GM18508 (cell line): ENCODE data around the gene KLHL6.
"Not testable (repeated sequence)": the region's sequence is repeated elsewhere in the genome, so short reads cannot be mapped to it uniquely, and the experiment has no call there.

Experiments
- ATAC-seq: cut with Tn5 transposase; IDR thresholded peaks from one replicate; pipeline ENCODE4 v1.9.1; 2021; ENCODE audit warnings: moderate number of reproducible peaks; ENCODE audit not compliant: insufficient read depth, unreplicated experiment

KLHL6 gene

GRCh38 chr3:183511286-183512131 is 44.0 kb downstream of the KLHL6 start:
- not testable (repeated sequence) for ATAC-seq

GRCh38 chr3:183508821-183509220 is 46.7 kb downstream of the KLHL6 start:
- ATAC-seq, result no peak

DNA sequence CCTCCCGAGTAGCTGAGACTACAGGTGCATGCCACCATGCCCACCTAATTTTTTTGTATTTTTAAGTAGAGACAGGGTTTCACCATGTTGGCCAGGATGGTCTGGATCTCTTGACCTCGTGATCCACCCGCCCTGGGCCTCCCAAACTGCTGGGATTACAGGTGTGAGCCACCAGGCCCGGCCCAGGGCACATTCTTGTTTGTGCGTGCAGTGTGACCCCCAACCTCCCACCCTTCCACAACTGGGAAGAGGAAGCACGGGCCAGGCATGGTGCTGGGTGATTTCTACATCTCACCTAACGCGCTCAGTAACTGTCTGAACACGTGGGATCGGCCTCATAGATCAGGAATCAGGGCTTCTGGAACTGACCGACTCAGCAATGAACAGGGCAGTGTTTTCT is 48.0 kb downstream of the KLHL6 start:
- ATAC-seq, result no peak

GRCh38 chr3:183506674-183507320 is 48.7 kb downstream of the KLHL6 start:
- no peak for ATAC-seq

DNA sequence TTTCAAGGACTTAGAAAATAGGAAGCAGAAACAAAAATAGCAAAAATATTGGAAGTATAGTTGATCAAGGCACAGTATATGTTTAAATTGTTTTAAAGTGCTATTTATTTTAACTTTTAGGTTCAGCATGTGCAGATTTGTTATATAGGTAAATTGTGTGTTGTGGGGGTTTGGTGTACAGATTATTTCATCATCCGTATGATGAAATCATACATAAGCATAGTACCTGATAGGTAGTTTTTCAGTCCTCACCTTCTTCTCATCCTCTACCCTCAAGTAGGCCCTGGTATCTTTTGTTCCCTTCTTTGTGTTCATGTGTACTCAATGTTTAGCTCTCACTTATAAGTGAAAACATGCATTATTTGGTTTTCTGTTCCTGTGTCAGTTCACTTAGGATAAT is 50.9 kb downstream of the KLHL6 start:
- no peak for ATAC-seq

- no peak for ATAC-seq
Measured at GRCh38 chr3:183503746-183504145, 51.8 kb downstream of the KLHL6 start.

DNA sequence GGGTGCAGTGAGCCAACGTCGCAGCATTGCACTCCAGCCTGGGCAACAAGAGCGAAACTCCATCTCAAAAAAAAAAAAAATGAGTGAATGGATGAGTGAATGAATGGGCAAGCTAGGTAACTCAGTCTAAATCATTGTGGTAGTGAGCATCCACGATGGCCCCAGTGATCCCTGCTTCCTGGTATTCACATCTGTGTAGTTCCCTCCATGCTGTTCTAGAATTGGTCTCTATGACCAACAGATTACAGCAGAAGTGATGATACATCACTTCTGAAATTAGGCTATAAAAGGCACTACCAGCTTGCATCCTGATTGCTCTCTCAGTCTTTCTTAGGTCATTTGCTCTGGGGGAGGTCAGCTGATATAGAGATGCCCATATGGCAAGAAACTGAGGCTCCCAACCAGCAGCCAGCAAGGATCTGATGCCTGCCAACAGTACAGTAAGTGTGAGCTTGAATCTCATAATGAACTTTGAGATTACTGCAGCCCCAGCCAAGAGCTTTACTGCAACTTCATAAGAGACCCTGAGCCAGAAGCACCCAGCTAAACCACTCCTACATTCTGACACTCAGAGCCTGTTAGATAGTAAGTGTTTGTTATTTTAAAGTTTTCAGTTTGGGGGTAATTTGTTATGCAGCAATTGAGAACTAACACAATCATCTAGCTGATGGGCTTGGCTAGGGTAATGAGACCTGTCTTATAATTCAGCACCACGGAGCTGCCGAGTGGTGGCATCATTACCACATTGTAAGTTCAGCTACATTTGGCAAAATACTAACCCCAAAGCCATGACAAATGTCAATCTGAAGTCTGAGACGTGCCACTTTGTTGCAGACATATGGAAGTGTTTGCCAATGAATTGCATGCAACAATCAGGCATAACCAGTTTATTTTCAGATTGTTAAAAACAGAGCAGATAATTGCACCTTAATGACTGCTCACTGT is 53.0 kb downstream of the KLHL6 start:
- no peak for ATAC-seq

DNA sequence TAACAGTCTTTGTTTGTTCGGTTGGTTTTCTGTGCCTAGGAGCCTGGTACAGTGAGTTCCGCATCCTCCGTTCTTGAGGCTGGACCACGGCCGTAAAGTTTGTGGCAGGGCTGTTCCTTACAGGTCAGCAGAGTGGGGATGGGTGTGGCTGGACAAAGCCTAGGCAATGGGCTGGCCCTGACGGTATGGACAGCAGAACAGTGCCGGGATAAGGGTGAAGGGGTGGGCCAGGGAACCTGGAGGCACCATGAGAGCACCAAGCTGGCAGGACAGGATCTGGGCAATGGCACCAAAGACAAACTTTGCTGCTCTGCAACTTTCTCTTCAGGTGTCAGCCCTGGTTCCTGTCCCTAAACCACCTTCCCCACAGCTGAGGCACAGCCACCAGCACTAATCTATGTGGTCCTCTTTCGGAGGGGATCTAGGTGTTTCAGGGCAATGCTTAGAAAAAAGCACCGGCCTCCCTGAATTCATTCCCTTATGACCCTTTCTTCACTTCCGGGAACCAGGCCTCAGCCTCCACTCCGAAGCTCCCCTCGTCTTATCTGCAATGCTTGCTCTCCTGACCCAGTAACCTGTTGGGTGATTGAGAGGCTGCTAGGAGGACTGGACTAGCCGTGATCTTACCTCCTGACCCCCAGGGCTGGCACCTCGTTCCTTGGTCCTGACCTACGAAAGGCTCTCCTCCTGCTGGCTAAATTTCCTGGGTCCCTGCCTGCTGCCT is 54.4 kb downstream of the KLHL6 start:
- no peak for ATAC-seq

DNA sequence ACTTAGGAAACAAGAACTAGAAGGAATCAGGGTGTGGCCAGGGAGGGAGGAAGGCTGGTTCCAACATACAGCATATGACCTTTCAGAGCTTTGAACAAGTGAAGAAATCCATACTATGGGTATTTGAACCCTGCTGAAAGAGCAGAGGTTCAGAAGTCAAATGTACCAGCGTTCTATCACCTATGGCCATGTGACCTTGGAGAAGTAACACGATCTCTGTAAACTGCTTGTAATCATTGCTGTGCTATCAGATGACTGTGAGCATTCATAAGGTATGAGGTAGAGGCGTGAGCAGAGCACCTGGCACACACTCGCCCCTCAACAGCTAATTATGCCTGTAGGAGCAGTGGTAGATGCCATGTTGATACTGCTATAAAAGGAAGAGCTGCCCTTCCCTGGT is 55.2 kb downstream of the KLHL6 start:
- ATAC-seq, result no peak

DNA sequence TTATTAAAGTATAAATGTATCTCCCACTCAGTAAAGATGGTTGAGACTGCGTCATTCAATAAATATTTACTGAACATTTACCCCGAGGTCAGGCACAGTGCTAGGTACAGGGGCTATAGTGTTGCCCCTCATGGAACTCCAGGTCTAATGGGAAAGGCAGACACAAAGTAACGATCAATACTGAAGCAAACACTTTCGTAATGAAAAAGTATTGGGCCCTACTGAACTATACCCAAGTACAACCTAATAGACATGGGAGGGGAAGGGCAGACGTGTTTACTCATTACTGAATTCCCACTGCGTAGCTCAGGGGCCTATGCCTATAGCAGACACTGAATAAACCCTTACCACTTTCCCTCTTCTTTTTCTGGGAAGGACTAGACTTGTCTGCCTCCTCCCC is 56.9 kb downstream of the KLHL6 start:
- ATAC-seq, result no peak

GRCh38 chr3:183497313-183497712 is 58.2 kb downstream of the KLHL6 start:
- no peak for ATAC-seq

GRCh38 chr3:183496311-183496710 is 59.2 kb downstream of the KLHL6 start:
- no peak for ATAC-seq

- no peak for ATAC-seq
Measured at GRCh38 chr3:183494341-183494740, 61.2 kb downstream of the KLHL6 start.

- ATAC-seq, result no peak
Measured at GRCh38 chr3:183493296-183494045, 62.0 kb downstream of the KLHL6 start.

DNA sequence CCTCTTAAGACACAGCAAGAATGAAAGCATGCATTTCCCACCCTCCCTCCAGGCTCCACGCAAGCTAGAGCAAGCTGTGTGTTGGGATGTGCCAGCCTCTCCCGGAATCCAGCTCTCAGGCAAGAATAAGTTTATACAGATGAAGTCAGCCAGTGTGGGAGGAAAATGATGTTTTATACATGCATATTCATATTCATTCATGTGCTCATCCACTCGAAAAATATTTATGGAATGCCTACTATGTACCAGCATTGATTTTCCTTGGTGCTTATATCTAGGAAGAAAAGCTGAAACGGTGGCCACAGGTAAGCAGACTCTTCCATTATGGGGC is 62.7 kb downstream of the KLHL6 start:
- ATAC-seq, result no peak

DNA sequence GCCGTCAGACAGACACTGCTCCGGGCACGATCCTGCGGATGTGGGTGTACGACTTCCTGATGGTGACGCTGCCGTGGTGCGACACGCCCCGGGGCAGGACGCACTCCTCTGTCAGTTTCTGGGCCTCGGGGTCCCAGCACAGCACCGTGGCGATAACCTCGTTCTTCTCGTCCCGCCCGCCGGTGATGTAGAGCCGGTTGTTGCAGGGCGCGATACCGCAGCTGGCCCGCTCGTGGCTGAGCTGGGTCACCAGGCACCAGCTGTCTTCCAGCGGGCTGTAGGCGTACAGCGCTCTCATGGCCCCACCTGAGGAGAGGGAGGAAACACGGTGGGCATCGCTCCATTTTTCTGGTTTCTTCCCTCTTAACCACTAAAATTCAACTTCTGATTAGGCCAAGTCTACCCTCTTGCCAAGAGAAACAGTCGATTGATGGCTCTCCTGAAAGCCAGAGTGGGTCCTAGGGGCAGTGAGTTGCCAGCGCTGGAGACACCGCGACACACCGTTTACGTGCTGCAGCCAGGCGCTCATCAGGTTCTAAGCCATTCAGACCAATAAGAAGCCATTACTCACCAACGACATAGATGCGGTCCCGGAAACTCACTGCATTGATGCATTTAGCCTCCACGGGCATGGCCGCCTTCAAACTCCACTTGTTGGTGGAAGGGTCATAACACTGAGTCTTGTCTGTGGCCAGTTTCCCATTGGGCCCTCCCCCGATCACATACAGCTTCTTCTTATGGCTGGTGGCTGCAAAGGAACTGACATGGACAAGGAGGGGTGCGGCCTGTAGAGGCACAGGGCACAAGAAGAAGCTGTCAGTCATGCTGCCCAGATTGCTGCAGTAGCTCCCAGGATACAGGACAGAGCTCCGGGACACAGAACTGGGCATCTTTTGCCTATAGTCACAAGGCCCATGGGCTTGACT is 63.3 kb downstream of the KLHL6 start:
- ATAC-seq, result no peak

DNA sequence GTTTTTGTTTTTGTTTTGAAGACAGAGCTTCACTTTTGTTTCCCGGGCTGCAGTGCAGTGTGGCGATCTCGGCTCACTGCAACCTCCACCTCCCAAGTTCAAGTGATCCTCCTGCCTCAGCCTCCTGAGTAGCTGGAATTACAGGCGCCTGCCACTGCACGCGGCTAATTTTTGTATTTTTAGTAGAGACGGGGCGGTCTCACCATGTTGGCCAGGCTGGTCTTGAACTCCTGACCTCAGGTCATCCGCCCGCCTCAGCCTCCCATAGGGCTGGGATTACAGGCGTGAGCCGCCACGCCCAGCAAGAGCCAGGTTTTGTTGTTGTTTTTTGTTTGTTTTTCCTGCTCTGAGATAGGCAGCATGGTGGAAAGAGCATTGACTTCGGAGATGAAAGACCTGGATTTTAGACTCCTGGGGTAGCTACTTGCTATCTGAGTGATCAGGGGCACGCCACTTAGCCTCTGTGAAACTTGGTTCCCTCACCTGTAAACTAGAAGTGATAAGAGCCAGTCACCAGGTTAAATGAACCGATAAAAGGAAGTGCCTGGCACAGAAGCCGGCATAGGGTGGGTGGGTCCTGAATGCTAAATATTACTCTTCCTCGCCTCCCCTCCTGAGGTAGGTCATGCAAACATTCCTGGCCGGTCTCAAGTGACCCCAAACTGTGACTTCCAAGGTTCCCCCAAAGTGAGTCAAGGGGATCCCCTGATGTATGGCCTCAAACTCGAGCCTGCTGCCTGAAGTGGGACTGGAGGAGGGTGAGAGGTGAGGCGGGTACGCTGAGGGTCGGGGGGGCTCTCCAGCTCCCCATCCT is 64.2 kb downstream of the KLHL6 start:
- no peak for ATAC-seq

DNA sequence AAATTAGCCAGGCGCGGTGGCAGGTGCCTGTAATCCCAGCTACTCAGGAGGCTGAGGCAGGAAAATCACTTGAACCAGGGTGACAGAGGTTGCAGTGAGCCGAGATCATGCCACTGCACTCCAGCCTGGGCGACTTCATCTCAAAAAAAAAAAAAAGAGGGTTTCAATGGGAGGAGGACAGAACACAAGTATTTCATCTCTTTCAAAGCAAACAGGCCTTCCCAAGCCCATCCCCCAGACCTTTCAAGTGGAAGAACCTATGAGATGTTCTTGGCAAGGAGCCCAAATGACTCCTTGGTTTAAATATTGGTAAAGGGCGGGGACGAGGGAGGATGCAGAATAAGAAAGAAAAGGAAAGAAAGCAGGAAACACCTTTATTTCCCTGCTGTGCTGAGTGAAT is 64.9 kb downstream of the KLHL6 start:
- ATAC-seq, result no peak
